ENCODE measurements around the gene SPRYD3. TPM values are rescaled to one million over a fixed set of nuclear protein-coding genes. Genes with fewer than 3 reads are reported as not detected.
A peak's percentile ranks its signal among the peaks of the same experiment; 100 is the strongest.

Gene SPRYD3
- total RNA-seq, 1 donor from 2014 or later: 28.3 TPM

DNA sequence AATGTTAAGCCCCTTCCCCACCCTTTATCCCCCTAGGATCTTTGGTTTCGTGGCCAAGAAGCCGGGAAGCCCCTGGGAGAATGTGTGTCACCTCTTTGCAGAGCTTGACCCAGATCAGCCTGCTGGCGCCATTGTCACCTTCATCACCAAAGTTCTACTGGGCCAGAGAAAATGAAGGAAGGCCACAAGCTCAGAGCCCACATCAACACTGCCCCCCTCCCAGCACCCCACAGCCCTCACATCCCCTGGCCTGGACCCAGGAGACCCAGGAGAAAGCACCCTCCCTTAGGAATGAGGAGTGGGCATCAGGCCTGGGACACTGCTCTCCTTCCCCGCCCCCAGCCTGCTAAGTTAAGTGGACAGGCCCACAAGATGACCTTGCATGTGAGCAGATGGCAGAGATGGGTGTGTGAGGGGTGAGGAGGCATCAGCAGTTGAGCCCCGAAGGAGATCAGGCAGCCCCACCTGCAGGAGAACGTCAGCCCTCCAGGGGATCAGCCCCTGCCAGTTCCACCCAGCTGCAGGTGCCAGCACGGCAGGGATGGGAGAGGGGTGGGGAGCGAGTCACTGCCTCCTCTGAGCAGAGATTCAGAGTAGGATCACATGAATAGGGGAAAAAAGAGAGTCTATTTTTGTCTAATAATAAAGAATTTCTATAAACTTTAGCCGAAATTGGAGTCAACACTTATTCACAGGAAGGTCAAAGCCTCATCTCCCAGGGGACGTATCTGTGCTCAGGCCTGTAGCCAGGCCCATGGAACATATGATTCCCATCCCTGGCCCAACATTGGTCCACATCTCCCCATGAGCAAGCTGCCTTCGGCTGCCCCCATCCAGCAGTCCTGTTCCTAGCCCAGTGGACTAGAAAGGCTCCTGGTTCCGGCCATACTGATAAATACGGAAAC is 15.2 kb downstream of the SPRYD3 start:
- no peaks in the 10 kb centered on the region for H3K9me3 Mint-ChIP-seq (ENCODE audit: unreplicated experiment)
- TF ChIP-seq, protein P1, sequence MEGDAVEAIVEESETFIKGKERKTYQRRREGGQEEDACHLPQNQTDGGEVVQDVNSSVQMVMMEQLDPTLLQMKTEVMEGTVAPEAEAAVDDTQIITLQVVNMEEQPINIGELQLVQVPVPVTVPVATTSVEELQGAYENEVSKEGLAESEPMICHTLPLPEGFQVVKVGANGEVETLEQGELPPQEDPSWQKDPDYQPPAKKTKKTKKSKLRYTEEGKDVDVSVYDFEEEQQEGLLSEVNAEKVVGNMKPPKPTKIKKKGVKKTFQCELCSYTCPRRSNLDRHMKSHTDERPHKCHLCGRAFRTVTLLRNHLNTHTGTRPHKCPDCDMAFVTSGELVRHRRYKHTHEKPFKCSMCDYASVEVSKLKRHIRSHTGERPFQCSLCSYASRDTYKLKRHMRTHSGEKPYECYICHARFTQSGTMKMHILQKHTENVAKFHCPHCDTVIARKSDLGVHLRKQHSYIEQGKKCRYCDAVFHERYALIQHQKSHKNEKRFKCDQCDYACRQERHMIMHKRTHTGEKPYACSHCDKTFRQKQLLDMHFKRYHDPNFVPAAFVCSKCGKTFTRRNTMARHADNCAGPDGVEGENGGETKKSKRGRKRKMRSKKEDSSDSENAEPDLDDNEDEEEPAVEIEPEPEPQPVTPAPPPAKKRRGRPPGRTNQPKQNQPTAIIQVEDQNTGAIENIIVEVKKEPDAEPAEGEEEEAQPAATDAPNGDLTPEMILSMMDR (IDR thresholded peaks at IDR 0.05): no peak
- H3K27ac Mint-ChIP-seq (ENCODE audit: unreplicated experiment): peak overlapping the region; percentile 89
- peaks cover 22% of the 10 kb centered on the region for H3K36me3 Mint-ChIP-seq (ENCODE audit: unreplicated experiment)
- peaks cover 79% of the 10 kb centered on the region for H3K4me1 Mint-ChIP-seq (ENCODE audit: unreplicated experiment)
- no peaks in the 10 kb centered on the region for H3K27me3 Mint-ChIP-seq (ENCODE audit: unreplicated experiment)
- H3K4me3 Mint-ChIP-seq (ENCODE audit: unreplicated experiment): peak overlapping the region; percentile 12
- no peak for DNase-seq (ENCODE audit: extremely low spot score, unreplicated experiment)

DNA sequence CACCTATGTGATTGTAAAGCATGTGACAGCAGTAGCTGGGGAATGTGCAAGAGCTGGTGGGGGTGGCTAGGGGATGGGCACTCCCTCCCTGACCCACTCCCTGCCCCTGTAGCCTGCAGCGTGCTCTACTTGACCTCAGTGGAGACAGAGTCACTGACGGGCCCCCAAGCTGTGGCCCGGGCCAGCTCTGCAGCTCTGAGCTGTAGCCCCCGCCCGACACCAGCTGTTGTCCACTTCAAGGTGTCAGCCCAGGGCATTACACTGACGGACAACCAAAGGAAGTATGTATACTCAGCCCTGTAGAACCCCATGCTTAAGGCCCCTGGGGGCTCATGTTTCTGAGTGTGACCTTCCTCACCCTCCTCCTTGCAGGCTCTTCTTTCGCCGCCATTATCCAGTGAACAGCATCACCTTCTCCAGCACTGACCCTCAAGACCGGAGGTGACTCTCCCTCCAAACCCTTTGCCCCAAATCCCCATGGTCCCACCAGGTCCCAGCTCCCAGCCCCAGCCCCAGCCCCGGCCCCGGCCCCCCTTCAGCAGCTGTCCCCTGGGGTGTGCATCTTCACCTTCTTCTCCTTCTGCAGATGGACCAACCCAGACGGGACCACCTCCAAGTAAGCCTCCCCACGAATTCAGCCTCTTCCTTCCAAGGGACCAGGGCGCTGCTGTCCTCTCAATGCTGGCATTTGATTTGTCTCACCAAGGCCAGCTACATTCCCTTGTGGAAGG is 16.0 kb downstream of the SPRYD3 start:
- no peak for DNase-seq (ENCODE audit: extremely low spot score, unreplicated experiment)
- TF ChIP-seq, protein P1 (IDR thresholded peaks at IDR 0.05): no peak
- Mint-ChIP-seq H3K4me1 (ENCODE audit: unreplicated experiment) (peaks cover 71% of the 10 kb centered on the region), H3K4me3 (ENCODE audit: unreplicated experiment) (no peak overlapping the region), H3K27ac (ENCODE audit: unreplicated experiment) (peak overlapping the region; percentile 89), H3K36me3 (ENCODE audit: unreplicated experiment) (peaks cover 21% of the 10 kb centered on the region), H3K9me3 (ENCODE audit: unreplicated experiment) (no peaks in the 10 kb centered on the region), H3K27me3 (ENCODE audit: unreplicated experiment) (no peaks in the 10 kb centered on the region)

DNA sequence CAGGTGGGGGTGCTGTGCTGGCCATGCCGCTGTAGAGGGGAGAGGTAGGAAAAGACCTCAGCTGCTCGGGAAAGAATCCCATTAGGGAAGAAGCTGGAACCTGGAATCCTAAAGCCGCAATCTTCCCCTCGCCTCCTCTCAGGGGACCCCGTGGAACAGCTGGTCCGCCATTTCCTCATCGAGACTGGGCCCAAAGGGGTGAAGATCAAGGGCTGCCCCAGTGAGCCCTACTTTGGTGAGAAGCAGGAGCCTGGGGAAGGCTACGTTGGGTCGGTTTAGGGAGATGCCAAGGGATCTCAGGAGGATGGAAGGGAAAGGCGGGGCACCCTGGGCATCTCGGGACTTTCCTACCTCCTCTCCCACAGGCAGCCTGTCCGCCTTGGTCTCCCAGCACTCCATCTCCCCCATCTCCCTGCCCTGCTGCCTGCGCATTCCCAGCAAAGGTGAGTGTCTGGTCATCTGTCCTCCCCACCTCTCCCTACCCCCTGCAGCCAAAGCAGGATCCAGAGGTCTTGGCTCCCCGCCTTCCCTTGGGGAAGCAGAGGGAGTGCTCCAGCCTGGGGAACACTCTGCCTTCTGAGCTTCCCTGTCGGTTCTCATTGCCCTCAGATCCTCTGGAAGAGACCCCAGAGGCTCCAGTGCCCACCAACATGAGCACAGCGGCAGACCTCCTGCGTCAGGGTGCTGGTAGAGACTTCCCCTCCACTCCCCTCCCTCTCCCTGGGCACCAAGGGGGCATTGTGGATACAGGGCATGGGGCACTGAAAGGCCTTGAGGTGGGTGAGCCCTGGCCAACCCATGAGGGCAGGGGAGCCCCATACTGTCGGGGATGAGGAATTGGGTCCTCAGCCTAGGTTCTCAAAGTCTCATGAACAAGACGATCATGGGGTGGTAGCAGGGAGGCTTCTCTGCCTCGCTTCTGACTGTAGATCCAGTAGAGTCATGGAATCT is 16.9 kb downstream of the SPRYD3 start:
- H3K4me3 Mint-ChIP-seq (ENCODE audit: unreplicated experiment): no peak overlapping the region
- peaks cover 25% of the 10 kb centered on the region for H3K36me3 Mint-ChIP-seq (ENCODE audit: unreplicated experiment)
- peak overlapping the region; percentile 68 for H3K27ac Mint-ChIP-seq (ENCODE audit: unreplicated experiment)
- no peak for DNase-seq (ENCODE audit: extremely low spot score, unreplicated experiment)
- H3K27me3 Mint-ChIP-seq (ENCODE audit: unreplicated experiment): no peaks in the 10 kb centered on the region
- peaks cover 68% of the 10 kb centered on the region for H3K4me1 Mint-ChIP-seq (ENCODE audit: unreplicated experiment)
- TF ChIP-seq, protein P1 (IDR thresholded peaks at IDR 0.05): no peak
- H3K9me3 Mint-ChIP-seq (ENCODE audit: unreplicated experiment): no peaks in the 10 kb centered on the region

DNA sequence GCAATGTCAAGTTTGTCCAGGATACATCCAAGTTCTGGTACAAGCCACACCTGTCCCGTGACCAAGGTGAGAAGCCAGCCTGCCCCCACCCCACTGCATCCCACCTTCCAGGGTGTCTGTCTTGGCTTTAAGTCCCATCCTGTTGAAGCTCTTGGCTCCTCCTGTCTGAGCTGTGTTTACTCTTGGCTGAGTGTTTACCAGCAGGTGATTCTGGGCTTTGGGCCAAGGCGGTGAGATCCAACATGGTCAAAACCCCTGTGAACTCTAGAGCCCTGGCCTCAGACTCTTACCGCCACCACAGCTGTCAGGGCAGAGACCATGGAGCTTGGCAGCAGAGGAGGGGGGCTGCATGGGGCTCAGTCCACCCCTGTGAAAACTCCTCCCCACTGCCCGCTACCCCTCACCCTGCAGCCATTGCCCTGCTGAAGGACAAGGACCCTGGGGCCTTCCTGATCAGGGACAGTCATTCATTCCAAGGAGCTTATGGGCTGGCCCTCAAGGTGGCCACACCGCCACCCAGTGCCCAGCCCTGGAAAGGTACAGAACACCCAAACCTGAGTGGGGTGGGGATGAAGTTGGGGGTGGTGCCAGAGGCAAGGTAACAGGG is 17.7 kb downstream of the SPRYD3 start:
- no peak for DNase-seq (ENCODE audit: extremely low spot score, unreplicated experiment)
- H3K27me3 Mint-ChIP-seq (ENCODE audit: unreplicated experiment): no peaks in the 10 kb centered on the region
- H3K27ac Mint-ChIP-seq (ENCODE audit: unreplicated experiment): peak overlapping the region; percentile 50
- TF ChIP-seq, protein P1 (IDR thresholded peaks at IDR 0.05): peak; percentile 7
- H3K4me1 Mint-ChIP-seq (ENCODE audit: unreplicated experiment): peaks cover 63% of the 10 kb centered on the region
- no peak overlapping the region for H3K4me3 Mint-ChIP-seq (ENCODE audit: unreplicated experiment)
- peaks cover 30% of the 10 kb centered on the region for H3K36me3 Mint-ChIP-seq (ENCODE audit: unreplicated experiment)
- no peaks in the 10 kb centered on the region for H3K9me3 Mint-ChIP-seq (ENCODE audit: unreplicated experiment)

All from osteocyte (in vitro differentiated cells).